PC-9 (cell line): ENCODE results near the gene CHPT1.
A peak's percentile ranks its signal among the peaks of the same experiment; 100 is the strongest.

Source experiments
- EZH2 ChIP-seq: fragments of 200-600 bp; sonication (generic); IDR thresholded peaks from 2 replicates; pipeline ENCODE4 v1.8.0; 2017; ENCODE audit warnings: antibody characterized with exemption, low read depth
- TF ChIP-seq, protein P1 (sequence below): fragments of 200-600 bp; sonication (generic); conservative IDR thresholded peaks from 2 replicates; pipeline ENCODE4 v1.6.1; 2017; ENCODE audit warnings: mixed run types, antibody characterized with exemption, mild to moderate bottlenecking, moderate library complexity

DNA sequence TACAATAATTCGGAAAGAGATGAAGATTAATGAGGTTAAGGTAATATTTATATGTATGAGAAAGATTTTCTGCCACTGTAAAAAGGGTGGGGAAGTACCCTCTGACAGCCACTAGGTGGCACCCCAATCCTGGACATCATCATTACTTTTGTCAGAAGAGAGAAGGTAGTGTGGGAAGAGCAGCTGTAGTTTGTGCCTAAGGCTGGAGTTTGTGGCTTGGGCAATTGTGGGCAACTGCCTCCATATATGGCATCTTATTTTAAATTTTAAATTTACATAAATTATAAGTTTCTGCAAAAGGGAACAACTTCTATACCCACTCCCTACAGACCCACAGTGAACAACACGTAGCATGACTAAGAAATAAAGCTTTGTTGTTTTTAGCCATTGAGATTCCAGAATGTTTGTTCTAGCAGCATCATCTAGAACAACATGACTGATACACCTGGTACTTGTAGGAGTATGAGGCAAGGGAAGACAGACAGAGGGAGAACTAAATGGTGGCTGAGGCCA is 76.3 kb downstream of the CHPT1 start:
- TF ChIP-seq, protein P1, sequence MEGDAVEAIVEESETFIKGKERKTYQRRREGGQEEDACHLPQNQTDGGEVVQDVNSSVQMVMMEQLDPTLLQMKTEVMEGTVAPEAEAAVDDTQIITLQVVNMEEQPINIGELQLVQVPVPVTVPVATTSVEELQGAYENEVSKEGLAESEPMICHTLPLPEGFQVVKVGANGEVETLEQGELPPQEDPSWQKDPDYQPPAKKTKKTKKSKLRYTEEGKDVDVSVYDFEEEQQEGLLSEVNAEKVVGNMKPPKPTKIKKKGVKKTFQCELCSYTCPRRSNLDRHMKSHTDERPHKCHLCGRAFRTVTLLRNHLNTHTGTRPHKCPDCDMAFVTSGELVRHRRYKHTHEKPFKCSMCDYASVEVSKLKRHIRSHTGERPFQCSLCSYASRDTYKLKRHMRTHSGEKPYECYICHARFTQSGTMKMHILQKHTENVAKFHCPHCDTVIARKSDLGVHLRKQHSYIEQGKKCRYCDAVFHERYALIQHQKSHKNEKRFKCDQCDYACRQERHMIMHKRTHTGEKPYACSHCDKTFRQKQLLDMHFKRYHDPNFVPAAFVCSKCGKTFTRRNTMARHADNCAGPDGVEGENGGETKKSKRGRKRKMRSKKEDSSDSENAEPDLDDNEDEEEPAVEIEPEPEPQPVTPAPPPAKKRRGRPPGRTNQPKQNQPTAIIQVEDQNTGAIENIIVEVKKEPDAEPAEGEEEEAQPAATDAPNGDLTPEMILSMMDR = peak; percentile 96
- TF ChIP-seq EZH2 = no peak
